ENCODE measurements around the gene CELF1. TPM values are rescaled to one million over a fixed set of nuclear protein-coding genes. Genes with fewer than 3 reads are reported as not detected.

Gene CELF1
- total RNA-seq, 1 donor from 2014 or later, result 75.9 TPM

DNA sequence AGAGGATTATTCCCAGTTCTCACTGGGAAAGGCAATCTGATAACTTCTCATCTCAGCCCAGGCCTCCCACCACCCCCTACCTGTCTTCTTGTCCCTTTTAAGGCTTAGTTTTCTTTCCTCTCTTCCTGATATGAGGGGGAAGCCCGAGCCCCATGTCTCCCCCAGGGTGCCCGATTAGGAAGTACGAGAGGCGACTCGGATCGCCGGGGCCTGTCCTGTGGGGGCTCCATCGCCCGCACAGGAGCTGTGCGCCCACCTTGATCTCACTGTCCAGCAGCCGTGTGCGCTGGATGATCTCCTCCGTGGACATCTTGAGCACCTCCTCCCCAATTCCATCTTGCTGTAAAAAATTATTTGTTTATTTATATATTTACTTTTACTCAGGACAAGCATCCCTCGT lies 127.3 kb downstream of the CELF1 start:
- no peak for DNase-seq (ENCODE audit: low read depth, low spot score)

DNA sequence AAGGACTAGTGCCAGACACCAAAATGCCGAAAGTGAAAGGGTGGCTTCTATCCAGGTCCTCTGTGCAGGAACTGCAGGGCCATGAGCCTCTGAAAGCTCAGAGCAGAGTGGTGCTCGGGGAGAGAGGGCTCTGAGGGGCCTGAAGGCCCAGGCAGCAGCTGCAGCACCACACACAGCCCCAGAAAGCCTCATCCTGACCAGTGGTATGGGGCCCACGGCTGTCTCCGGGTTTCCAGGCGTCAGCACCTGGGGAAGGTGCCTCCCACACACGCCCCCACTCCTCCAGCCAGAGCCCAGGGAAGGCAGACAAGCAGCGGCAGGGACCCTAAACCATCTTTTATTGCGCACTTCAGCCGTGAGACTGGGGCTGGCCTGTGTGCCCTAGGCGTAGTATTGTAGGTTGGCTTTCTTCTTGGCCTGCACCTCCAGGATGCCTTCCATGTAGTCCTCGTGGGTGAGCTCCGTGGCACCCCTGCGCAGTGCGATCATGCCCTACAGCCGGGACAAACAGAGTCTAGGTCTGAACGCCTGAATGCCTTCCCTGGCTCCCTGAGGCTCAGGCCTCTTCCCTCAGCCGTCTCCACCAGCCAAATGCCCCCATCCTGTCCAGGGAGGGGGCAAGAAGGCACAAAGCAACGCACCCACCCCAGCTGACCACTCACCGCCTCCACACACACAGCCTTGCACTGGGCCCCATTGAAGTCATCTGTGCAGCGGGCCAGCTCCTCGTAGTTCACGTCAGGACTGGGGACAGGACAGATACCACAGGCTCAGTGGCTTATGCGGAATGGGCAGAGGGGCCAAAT lies 134.3 kb downstream of the CELF1 start:
- no peak for DNase-seq (ENCODE audit: low read depth, low spot score)

DNA sequence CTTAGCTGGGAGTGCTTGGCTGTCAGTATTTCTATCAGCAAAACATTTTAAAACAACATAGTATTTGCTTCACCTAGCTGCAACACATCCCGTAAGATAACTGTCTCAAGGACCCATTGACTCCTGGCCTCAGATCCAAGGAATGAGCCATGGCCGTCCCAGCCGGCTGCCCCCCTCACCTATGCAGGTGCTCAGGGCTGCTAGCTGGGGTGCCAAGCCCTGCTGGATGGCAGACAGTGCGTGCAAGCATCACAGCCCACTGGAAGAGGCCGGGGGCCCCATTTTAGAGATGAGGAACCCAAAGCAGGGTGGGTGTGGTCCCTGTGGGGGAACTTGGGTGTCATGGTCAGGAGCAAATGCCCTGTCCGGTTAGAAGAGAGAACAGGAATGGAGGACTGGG lies 135.2 kb downstream of the CELF1 start:
- DNase-seq (ENCODE audit: low read depth, low spot score), result no peak

DNA sequence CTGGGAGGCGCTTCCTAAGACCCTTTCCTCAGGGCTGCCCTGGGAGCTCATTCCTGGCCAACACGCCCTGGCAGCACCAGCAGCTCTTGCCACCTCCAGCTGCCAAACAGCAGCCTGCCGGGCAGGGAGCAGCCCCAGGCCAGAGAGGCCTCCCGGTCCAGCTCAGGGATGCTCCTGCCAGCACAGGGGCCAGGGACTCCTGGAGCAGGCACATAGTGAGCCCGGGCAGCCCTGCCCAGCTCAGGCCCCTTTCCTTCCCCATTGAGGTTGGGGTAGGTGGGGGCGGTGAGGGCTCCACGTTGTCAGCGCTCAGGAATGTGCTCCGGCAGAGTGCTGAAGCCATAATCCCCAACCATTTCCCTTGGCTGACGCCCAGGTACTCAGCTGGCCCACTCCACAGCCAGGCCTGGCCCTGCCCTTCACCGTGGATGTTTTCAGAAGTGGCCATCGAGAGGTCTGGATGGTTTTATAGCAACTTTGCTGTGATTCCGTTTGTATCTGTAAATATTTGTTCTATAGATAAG lies 136.9 kb downstream of the CELF1 start:
- DNase-seq (ENCODE audit: low read depth, low spot score), result peak; percentile 78

Other genes with a start within 250 kb of the CELF1 start
- not detected in 2 replicates for gene MYBPC3, start 200.4 kb downstream of the CELF1 start, total RNA-seq
- not detected in 2 replicates for gene SPI1, start 174.6 kb downstream of the CELF1 start, total RNA-seq
- 60.8 and 77.0 TPM in 2 replicates for gene SLC39A13, start 144.5 kb downstream of the CELF1 start, total RNA-seq
- 196 and 355 TPM in 2 replicates for gene PSMC3, start 126.7 kb downstream of the CELF1 start, total RNA-seq
- 0.14 and 0.26 TPM in 2 replicates for gene RAPSN, start 104.0 kb downstream of the CELF1 start, total RNA-seq
- gene PTPMT1, start 12.5 kb upstream of the CELF1 start, total RNA-seq, result 81.9 and 104 TPM in 2 replicates
- 27.4 and 29.5 TPM in 2 replicates for gene KBTBD4, start 25.8 kb upstream of the CELF1 start, total RNA-seq
- 83.4 and 92.4 TPM in 2 replicates for gene NDUFS3, start 25.9 kb upstream of the CELF1 start, total RNA-seq
- gene FAM180B, start 33.5 kb upstream of the CELF1 start, total RNA-seq, result 0.07 TPM in 1 of 2 replicates, not detected in the other
- gene C1QTNF4, start 41.3 kb upstream of the CELF1 start, total RNA-seq, result 0.11 and 0.13 TPM in 2 replicates
- gene MTCH2, start 89.4 kb upstream of the CELF1 start, total RNA-seq, result 88.3 and 121 TPM in 2 replicates
- 0.18 and 0.26 TPM in 2 replicates for gene AGBL2, start 162.2 kb upstream of the CELF1 start, total RNA-seq
- gene FNBP4, start 214.2 kb upstream of the CELF1 start, total RNA-seq, result 43.6 and 43.9 TPM in 2 replicates